HG02610 (cell line): ENCODE data around the gene SLFN12.
"Not testable (repeated sequence)": the region's sequence is repeated elsewhere in the genome, so short reads cannot be mapped to it uniquely, and the experiment has no call there.

ENCODE experiments used
- ATAC-seq: cut with Tn5 transposase; IDR thresholded peaks from one replicate; pipeline ENCODE4 v1.9.1; 2021; ENCODE audit warnings: mild to moderate bottlenecking, moderate library complexity; ENCODE audit not compliant: unreplicated experiment

Gene SLFN12

GRCh38 chr17:35414247-35414646, 18.1 kb downstream of the SLFN12 start:
- no peak for ATAC-seq

GRCh38 chr17:35407531-35407930, 24.8 kb downstream of the SLFN12 start:
- ATAC-seq: no peak

GRCh38 chr17:35406568-35406967, 25.7 kb downstream of the SLFN12 start:
- ATAC-seq: no peak

GRCh38 chr17:35404360-35404759, 27.9 kb downstream of the SLFN12 start:
- ATAC-seq: no peak

- not testable (repeated sequence) for ATAC-seq
Observed at GRCh38 chr17:35393783-35394182, 38.5 kb downstream of the SLFN12 start.

- ATAC-seq: no peak
Observed at GRCh38 chr17:35390663-35391062, 41.6 kb downstream of the SLFN12 start.

GRCh38 chr17:35390156-35390555, 42.1 kb downstream of the SLFN12 start:
- ATAC-seq: no peak

GRCh38 chr17:35387496-35387895, 44.8 kb downstream of the SLFN12 start:
- no peak for ATAC-seq

DNA sequence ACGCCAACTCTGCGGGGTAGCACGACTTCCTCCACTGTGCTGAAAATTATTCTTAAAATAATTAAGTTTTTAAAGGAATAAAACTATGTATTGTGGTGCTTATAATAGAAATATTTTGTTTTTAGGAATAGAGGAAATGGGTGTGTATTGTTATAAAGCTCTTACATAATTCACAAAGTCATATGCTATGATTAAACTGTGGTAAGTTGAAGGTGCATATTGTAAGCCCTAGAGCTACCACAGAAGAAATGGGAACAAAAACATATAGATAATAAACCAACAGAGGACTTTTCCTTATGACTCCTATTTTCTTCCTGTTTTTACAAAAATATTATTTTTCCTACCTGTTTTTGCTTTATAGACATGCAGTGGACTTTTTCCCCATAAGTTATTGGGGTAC, 54.6 kb downstream of the SLFN12 start:
- no peak for ATAC-seq

DNA sequence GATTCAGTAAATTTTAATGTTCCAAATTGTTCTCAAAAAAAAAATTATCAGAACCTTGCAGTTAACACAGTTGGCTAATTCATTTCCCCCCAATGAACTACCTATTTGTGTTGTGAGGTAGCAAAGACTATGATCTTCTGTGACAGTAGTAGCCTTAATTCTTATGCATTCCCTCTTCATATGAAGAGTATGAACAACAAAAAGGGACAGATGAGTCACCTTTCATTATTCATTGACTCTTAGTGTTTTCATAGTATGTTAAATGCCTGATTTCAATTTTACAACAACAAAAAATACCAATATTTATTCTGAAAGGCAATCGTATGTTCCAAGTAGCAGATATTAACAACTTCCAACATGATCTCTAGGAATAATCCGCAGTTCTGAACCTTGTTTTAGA, 55.2 kb downstream of the SLFN12 start:
- no peak for ATAC-seq

GRCh38 chr17:35376245-35376644, 56.1 kb downstream of the SLFN12 start:
- no peak for ATAC-seq

DNA sequence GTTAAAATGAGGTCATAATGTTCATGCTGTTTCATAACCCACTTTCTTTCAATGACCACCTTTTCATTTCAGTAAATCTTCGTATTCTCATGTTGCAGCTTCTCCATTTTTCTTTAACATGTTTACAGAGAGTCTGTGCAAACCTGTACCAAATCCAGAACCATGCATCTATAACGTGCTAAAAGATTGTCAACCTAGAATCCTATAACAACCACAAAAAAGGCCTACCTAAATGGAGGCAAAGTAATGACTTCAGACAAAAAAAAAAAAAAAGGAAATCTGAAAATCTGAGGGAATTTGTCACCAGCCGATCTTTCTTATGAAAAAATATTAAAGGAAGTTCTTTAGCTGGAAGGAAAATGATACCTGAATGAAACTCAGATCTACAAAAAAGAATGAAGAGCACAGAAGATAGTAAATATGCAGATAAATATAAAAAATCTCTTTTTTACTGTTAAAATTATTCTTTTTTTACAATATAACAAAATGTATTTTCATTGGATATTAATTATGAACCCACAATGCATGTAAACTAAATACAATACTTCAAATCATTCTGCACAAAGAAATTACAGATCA, 57.4 kb downstream of the SLFN12 start:
- ATAC-seq: no peak

DNA sequence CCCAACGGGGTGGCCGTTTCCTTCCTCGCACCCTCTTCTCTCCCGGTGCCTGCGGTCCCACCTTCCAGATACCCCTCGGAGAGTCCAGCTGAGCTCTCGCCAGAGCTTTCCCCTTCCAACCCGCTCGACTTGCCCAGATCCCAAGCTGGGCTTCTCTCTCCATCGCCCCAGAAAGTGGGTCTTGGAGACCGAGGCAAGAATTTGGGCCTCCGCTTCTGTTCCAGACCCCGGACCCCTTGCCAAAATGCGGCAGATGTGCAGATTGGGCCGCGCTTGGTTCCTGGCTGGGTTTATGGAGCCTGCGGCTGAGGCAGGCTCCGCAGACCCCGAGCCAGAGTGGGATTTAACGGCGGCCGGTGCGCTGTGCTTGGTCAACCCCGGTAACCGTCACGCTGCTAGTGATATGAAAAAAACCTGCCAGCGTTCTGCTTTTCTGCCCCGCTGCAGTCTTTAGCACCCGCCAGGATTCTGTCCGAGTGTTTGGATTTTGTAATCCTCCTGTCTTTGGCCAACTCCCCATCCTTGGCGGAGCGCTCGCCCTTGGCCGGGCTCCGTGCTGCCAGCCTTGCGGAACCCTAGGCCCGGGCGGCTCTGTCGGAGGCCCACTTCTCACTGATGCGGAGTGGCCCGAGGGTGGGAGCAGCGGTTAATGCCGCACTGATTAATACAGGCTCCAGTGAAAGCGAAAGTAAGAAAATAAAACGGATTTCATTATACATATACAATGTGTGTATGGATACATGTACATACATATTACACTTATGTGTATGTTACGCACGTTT, 58.1 kb downstream of the SLFN12 start:
- ATAC-seq: peak; percentile 47

DNA sequence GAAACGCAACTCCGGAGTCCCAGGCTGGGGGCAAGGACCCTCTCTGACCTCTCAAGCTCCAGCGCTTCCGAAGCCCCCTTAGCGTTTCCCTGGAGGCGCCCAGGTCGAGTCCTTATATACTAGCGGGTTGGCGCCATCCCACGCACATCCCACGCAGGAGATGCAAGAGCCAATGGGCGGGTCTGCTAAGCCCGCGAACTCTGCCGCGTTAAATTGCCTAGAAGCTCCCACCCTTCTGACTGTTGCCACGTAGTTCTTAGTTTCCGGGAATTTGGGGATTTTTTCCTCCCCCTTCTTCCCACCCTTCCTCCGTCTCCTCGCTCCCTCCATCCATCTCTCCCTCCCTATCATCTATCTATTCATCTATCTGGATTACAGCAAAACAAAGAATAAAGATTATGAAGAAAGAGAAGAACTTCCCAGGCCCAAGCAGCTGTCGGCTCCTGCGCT, 58.7 kb downstream of the SLFN12 start, which contains the start of gene SLFN11:
SLFN11 (minus strand) TSS at position 88 of the 450 bp plus-strand sequence. CDS start 9,814 bp downstream, outside the sequence.
- no peak for ATAC-seq

DNA sequence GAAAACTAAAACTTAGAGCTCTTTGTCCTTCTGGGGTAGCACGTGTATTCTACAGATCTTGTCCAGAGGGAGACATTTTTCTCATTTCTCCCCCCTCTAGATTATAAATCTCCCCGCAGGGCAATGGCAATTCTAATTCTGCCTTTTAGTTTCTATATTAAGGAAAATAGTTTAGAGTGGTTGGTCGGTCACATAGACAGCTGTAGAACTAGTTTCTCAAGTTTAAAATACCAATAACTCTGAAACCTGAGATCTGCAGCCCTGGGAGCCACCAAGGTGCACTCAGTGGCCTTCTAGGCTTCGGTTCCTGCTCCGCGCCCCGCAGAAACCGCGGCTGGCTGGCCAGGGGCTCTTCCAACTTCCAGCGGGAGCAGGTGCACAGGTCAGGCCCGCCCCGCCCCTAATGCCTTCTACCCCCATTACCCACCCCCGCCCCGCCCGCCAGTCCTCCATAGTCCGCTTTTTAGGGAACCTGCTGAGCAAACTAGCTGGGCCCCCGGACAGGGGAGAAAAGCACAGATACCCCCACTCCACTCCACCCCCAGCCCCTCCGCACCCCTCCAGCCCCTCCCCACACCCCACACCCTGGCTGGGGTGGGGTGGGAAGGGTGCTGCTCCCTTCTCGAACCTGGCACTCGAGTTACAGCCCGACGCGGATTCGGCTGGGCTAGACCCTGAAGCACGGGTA, 59.3 kb downstream of the SLFN12 start:
- no peak for ATAC-seq

DNA sequence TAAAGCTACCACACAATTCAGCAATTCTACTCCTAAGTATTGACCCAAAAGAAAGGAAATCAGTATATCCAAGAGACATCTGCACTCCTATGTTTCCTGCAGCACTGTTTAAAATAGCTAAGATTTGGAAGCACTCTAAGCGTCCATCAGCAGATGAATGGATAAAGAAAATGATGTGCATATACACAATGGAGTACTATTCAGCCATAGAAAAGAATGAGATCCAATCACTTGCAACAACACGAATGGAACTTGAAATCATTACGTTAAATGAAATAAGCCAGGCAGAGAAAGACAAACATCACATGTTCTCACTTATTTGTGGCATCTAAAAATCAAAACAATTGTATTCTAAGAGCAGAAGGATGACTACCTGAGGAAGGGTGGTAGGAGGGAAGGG, 60.4 kb downstream of the SLFN12 start:
- ATAC-seq: no peak

DNA sequence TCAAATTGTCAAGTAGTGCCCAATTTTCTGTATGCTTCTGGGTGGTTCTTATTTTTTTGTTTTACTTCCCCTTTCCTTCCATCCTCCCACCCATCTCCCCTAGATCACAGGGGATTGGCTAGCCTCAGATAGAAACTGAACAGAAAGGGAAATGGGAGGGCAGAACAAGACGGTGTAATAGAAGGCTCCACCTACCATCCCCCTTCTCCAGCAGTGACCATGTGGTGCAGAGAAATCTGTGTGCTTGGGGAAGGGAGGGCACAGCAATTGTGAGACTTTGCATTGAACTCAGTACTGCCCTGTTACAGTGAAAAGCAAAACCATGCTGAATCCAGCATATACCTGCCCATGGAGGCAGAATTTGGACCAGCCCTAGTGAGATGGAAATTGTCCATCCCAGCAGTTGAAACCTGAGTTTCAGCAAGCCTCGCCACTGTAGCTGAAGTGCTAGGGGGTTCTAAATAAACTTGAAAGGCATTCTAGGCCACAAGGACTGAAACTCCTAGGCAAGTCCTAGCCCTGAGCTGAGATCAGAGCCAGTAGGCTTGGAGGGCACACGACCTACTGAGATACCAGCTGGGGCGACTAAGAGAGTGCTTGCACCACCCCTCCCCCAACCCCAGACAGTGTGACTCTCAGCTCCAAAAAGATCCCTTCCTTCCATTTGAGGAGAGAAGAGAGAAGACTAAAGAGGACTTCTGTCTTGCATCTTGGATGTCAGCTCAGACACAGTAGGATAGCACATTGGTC, 64.0 kb downstream of the SLFN12 start:
- ATAC-seq: peak; percentile 97

GRCh38 chr17:35361027-35361426, 71.3 kb downstream of the SLFN12 start:
- ATAC-seq: no peak
